Fibroblast of skin of abdomen (primary cell): Measurements from ENCODE around the gene TMEM97.
A peak's percentile ranks its signal among the peaks of the same experiment; 100 is the strongest.

Experiments
- DNase-seq: peaks from one replicate; pipeline ENCODE4 v3.0.0-alpha.2; 2013

Gene TMEM97

GRCh38 chr17:28317099-28317965 lies 1.7 kb upstream of the TMEM97 start:
- DNase-seq, result no peak

- DNase-seq, result no peak
These were observed 838 bp upstream of the TMEM97 start for GRCh38 chr17:28317966-28318758.

- no peak for DNase-seq
These were observed 567 bp downstream of the TMEM97 start for GRCh38 chr17:28319598-28319935.

- DNase-seq, result no peak
These were observed 1.4 kb downstream of the TMEM97 start for GRCh38 chr17:28320215-28321061.

- DNase-seq, result no peak
These were observed 5.3 kb downstream of the TMEM97 start for GRCh38 chr17:28324267-28324745.

- no peak for DNase-seq
These were observed 5.8 kb downstream of the TMEM97 start for GRCh38 chr17:28324781-28325180.

- DNase-seq, result no peak
These were observed 6.2 kb downstream of the TMEM97 start for GRCh38 chr17:28325211-28325610.

- DNase-seq, result no peak
These were observed 7.1 kb downstream of the TMEM97 start for GRCh38 chr17:28326114-28326513.

GRCh38 chr17:28327031-28327607 lies 8.1 kb downstream of the TMEM97 start:
- DNase-seq, result no peak

- no peak for DNase-seq
These were observed 8.7 kb downstream of the TMEM97 start for GRCh38 chr17:28327709-28328108.

GRCh38 chr17:28328325-28328724 lies 9.3 kb downstream of the TMEM97 start:
- no peak for DNase-seq

GRCh38 chr17:28330671-28331070 lies 11.7 kb downstream of the TMEM97 start:
- DNase-seq, result no peak

- DNase-seq, result no peak
These were observed 13.0 kb downstream of the TMEM97 start for GRCh38 chr17:28331891-28332420.

GRCh38 chr17:28333083-28333746 lies 14.2 kb downstream of the TMEM97 start:
- DNase-seq, result no peak

- DNase-seq, result no peak
These were observed 15.2 kb downstream of the TMEM97 start for GRCh38 chr17:28334171-28334570.

GRCh38 chr17:28334666-28335200 lies 15.7 kb downstream of the TMEM97 start:
- no peak for DNase-seq

- DNase-seq, result peak; percentile 100
These were observed 16.4 kb downstream of the TMEM97 start, which contains the start of the genes IFT20 and TNFAIP1 for GRCh38 chr17:28335201-28335958. TSS of gene IFT20 (minus strand) at chr17:28335472. CDS start at chr17:28331985, 3,487 bp downstream. TSS of gene TNFAIP1 (plus strand) at chr17:28335761. CDS start at chr17:28339522, 3,761 bp downstream.

GRCh38 chr17:28335959-28336871 lies 17.2 kb downstream of the TMEM97 start:
- peak; percentile 88 for DNase-seq
